NCI-H1930 (cell line): ENCODE measurements around the gene RPL29.
A peak's percentile ranks its signal among the peaks of the same experiment; 100 is the strongest.

Source experiments
- DNase-seq, 2 experiments: peaks; one replicate each; lab custom pipeline; 2025; lab: John Stamatoyannopoulos, UW

RPL29 gene

GRCh38 chr3:51983578-51984268 is 12.0 kb downstream of the RPL29 start:
- no peak for DNase-seq

- DNase-seq = peak; percentile 17 to 38
These were observed 12.7 kb downstream of the RPL29 start, which contains the start of gene ACY1 for GRCh38 chr3:51982838-51983577. TSS of gene ACY1 (plus strand) at chr3:51983535. CDS start at chr3:51984065, 530 bp downstream.

- peak; percentile 11 to 20 for DNase-seq
These were observed 13.3 kb downstream of the RPL29 start for GRCh38 chr3:51982352-51982837.

GRCh38 chr3:51980253-51980652 is 15.4 kb downstream of the RPL29 start:
- DNase-seq = no peak

GRCh38 chr3:51978143-51978502 is 17.6 kb downstream of the RPL29 start:
- DNase-seq = no peak

GRCh38 chr3:51977446-51978142 is 18.1 kb downstream of the RPL29 start:
- DNase-seq = no peak

- peak; percentile 14 to 44 for DNase-seq
These were observed 19.7 kb downstream of the RPL29 start for GRCh38 chr3:51975852-51976549.

GRCh38 chr3:51974963-51975851 is 20.5 kb downstream of the RPL29 start, which contains the start of gene ABHD14A:
TSS of gene ABHD14A (plus strand) at chr3:51975064. CDS start at chr3:51975136, 72 bp downstream.
- DNase-seq = peak; percentile 38 to 63

- DNase-seq = no peak
These were observed 21.3 kb downstream of the RPL29 start for GRCh38 chr3:51974277-51974962.

GRCh38 chr3:51971350-51971749 is 24.3 kb downstream of the RPL29 start:
- DNase-seq = no peak

GRCh38 chr3:51970606-51971300 is 24.9 kb downstream of the RPL29 start:
- no peak for DNase-seq

- no peak for DNase-seq
These were observed 25.9 kb downstream of the RPL29 start for GRCh38 chr3:51969841-51970240.

- DNase-seq = no peak
These were observed 26.6 kb downstream of the RPL29 start for GRCh38 chr3:51968883-51969678.

GRCh38 chr3:51968170-51968775 is 27.4 kb downstream of the RPL29 start:
- no peak for DNase-seq

GRCh38 chr3:51967384-51968169 is 28.1 kb downstream of the RPL29 start, which contains the start of gene PCBP4:
TSS of gene PCBP4 (minus strand) at chr3:51967454. CDS start at chr3:51961240, 6,214 bp downstream.
- DNase-seq = peak; percentile 20 to 44

- no peak for DNase-seq
These were observed 28.7 kb downstream of the RPL29 start for GRCh38 chr3:51966922-51967383.

- no peak for DNase-seq
These were observed 29.2 kb downstream of the RPL29 start for GRCh38 chr3:51966486-51966885.
